Thoracic aorta (tissue), 2 donors: ENCODE measurements around the gene DSCAM. TPM values are rescaled to one million over a fixed set of nuclear protein-coding genes. Genes with fewer than 3 reads are reported as not detected.

ENCODE experiments used
- ATAC-seq: fragments of 150-250 bp; one replicate; pipeline ENCODE4 v1.8.0; 2017; ENCODE audit warnings: low read depth; ENCODE audit not compliant: insufficient number of reproducible peaks, low FRiP score
- DNase-seq: peaks from one replicate; pipeline ENCODE4 v3.0.0-alpha.2; 2020; ENCODE audit warnings: low spot score
- H3K27ac ChIP-seq, 2 donors: fragments of 200-600 bp; sonication (generic); 1 replicate in 1 of 2; 2 replicates in 1 of 2; pipeline ENCODE4 v1.5.1; 2016; ENCODE audit warnings: mild to moderate bottlenecking in 2 of 2, moderate library complexity in 2 of 2
- H3K27me3 ChIP-seq: fragments of 200-600 bp; sonication (generic); replicated peaks from 2 replicates; pipeline ENCODE4 v1.6.0; 2016; ENCODE audit warnings: mild to moderate bottlenecking; ENCODE audit not compliant: insufficient read depth
- H3K36me3 ChIP-seq: fragments of 200-600 bp; sonication (generic); one replicate; pipeline ENCODE4 v1.5.1; 2016
- H3K4me1 ChIP-seq, 2 donors: fragments of 200-600 bp; sonication (generic); 1 replicate in 1 of 2; 2 replicates in 1 of 2; pipeline versions ENCODE4 v1.5.1 to v1.6.0; 2016; ENCODE audit warnings: low read depth in 2 of 2, mild to moderate bottlenecking in 1 of 2; ENCODE audit not compliant: control insufficient read depth in 1 of 2
- H3K4me3 ChIP-seq: fragments of 200-600 bp; sonication (generic); 2 replicates; pipeline ENCODE4 v1.5.1; 2016; ENCODE audit warnings: mild to moderate bottlenecking
- H3K9me3 ChIP-seq: fragments of 200-600 bp; sonication (generic); 2 replicates; pipeline ENCODE4 v1.5.1; 2016
- total RNA-seq, 2 donors: library from RNA; depleted of rRNA; stranded (reverse); fragments of >200 nt; gene quantifications; one replicate each; pipeline versions ENCODE4 v1.1.0 to v1.2.3, GENCODE V29; 2016
- TF ChIP-seq, protein P1 (sequence below): fragments of 200-600 bp; sonication (generic); IDR thresholded peaks from one replicate; pipeline ENCODE4 v1.5.1; 2019; ENCODE audit warnings: antibody characterized with exemption

Gene DSCAM
- total RNA-seq, 2 donors from 2014 or later, result not detected

GRCh38 chr21:40685141-40685540, 161.8 kb downstream of the DSCAM start:
- Histone ChIP-seq H3K4me1 (no peaks in the 10 kb centered on the region), H3K4me3 (no peak overlapping the region), H3K27me3 (no peaks in the 10 kb centered on the region), H3K36me3 (no peaks in the 10 kb centered on the region), H3K9me3 (no peaks in the 10 kb centered on the region), H3K27ac (no peak overlapping the region)
- ATAC-seq (no peak), DNase-seq (no peak)
- TF ChIP-seq, protein P1, sequence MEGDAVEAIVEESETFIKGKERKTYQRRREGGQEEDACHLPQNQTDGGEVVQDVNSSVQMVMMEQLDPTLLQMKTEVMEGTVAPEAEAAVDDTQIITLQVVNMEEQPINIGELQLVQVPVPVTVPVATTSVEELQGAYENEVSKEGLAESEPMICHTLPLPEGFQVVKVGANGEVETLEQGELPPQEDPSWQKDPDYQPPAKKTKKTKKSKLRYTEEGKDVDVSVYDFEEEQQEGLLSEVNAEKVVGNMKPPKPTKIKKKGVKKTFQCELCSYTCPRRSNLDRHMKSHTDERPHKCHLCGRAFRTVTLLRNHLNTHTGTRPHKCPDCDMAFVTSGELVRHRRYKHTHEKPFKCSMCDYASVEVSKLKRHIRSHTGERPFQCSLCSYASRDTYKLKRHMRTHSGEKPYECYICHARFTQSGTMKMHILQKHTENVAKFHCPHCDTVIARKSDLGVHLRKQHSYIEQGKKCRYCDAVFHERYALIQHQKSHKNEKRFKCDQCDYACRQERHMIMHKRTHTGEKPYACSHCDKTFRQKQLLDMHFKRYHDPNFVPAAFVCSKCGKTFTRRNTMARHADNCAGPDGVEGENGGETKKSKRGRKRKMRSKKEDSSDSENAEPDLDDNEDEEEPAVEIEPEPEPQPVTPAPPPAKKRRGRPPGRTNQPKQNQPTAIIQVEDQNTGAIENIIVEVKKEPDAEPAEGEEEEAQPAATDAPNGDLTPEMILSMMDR, result no peak

DNA sequence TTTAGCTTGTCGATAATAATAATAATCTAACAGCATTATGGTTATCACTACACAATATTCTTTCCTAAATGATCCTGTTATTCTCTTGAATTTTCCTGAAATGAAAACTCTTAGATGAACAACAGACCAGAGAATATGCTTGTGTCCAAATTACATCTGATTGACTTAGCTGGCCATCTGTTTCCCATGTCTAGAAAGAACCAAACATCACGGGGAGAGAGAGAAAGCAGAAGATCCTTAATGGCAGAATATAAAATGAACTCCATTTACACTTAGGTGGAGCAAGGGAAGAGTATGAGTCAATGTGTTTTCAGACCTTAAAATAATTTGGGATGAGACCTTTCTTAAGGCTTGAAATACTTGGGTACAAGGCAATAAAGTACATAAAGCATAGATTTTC, 162.2 kb downstream of the DSCAM start:
- DNase-seq (no peak), ATAC-seq (no peak)
- TF ChIP-seq, protein P1, result no peak
- no peaks in the 10 kb centered on the region for H3K36me3 ChIP-seq
- no peak overlapping the region for H3K4me3 ChIP-seq
- no peaks in the 10 kb centered on the region for H3K9me3 ChIP-seq
- H3K4me1 ChIP-seq, result no peaks in the 10 kb centered on the region
- H3K27ac ChIP-seq, result no peak overlapping the region
- H3K27me3 ChIP-seq, result no peaks in the 10 kb centered on the region

DNA sequence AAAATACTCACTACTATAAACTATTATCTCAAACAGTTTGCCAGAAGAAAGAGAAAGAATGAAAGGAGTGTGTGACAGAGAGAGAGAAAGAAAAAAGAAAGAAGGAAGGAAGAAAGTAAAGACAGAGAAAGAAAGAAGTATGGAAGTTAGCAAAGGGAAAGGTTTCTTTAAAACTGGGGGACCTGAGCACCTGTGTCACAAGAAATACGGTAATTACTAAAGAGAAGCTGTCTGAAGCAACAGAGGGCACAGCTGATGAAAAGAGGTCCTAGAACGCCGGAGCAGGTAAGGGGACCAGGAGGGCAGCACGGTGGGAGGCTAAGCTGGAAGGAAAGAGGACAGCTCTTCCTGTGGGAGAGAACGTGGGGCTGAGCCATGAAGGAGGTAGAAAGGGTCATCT, 163.6 kb downstream of the DSCAM start:
- no peak for ATAC-seq
- no peak for DNase-seq
- Histone ChIP-seq H3K27me3 (no peaks in the 10 kb centered on the region), H3K4me3 (no peak overlapping the region), H3K4me1 (no peaks in the 10 kb centered on the region), H3K36me3 (no peaks in the 10 kb centered on the region), H3K27ac (no peak overlapping the region), H3K9me3 (no peaks in the 10 kb centered on the region)
- TF ChIP-seq, protein P1, result no peak

DNA sequence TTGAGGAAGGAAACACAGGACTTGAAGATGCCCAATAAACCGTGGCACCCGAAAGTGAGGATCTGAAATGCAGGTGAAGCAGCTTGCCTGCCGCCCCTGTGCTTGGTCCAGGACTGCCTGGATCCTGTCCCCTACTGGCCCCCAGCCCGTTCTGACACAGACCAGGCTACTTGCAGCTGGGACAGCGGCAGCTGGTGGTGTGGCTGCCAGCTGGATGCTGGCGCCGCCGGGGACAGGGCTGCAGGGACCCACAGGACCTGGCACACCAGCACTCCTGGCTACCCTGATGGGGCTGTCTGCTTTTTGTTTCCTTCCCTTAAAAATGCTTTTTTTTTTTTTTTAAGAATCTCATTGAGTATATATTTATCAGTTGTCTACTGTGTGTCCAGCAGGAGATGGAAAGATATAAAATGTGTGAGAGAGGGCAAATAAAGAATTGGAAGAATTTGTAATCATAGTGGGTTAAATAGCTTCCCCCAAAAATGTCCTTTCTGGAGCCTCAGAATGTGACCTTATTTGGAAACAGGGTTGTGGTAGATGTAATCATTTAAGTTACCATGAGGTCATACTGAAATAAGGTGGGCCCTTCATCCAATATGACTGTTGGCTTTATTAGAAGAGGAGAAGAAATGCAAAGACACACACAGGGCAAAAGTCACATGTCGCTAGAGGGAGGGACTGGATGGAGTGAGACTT, 165.6 kb downstream of the DSCAM start:
- no peaks in the 10 kb centered on the region for H3K27me3 ChIP-seq
- H3K9me3 ChIP-seq, result no peaks in the 10 kb centered on the region
- H3K4me3 ChIP-seq, result no peak overlapping the region
- ATAC-seq (no peak), DNase-seq (no peak)
- H3K36me3 ChIP-seq, result no peaks in the 10 kb centered on the region
- H3K27ac ChIP-seq, result no peak overlapping the region
- TF ChIP-seq, protein P1, result no peak
- no peaks in the 10 kb centered on the region for H3K4me1 ChIP-seq

- no peak overlapping the region for H3K4me3 ChIP-seq
- no peak for ATAC-seq
Measured at GRCh38 chr21:40680311-40680710, 166.6 kb downstream of the DSCAM start.

More at GRCh38 chr21:40680311-40680710, 166.6 kb downstream of the DSCAM start:
- DNase-seq, result no peak
- Histone ChIP-seq H3K4me1 (no peaks in the 10 kb centered on the region), H3K27ac (no peak overlapping the region), H3K9me3 (no peaks in the 10 kb centered on the region), H3K36me3 (no peaks in the 10 kb centered on the region), H3K27me3 (no peaks in the 10 kb centered on the region)
- TF ChIP-seq, protein P1, result no peak
